GM23248 (cell line): ENCODE data around the gene MPRIP. TPM values are rescaled to one million over a fixed set of nuclear protein-coding genes. Genes with fewer than 3 reads are reported as not detected.
"Not testable (repeated sequence)": the region's sequence is repeated elsewhere in the genome, so short reads cannot be mapped to it uniquely, and the experiment has no call there.

Source experiments
- DNase-seq: peaks from one replicate; pipeline ENCODE4 v3.0.0-alpha.2; 2015
- H2AFZ ChIP-seq: fragments of 200-600 bp; sonication (generic); 2 replicates; pipeline ENCODE4 v1.6.1; 2016; ENCODE audit warnings: antibody characterized with exemption
- H3F3A ChIP-seq: fragments of 200-600 bp; sonication (generic); 2 replicates; pipeline ENCODE4 v1.6.1; 2016; ENCODE audit warnings: mild to moderate bottlenecking, antibody characterized with exemption, mixed run types; ENCODE audit not compliant: insufficient read depth
- H3K27ac ChIP-seq: fragments of 200-600 bp; sonication (generic); 2 replicates; pipeline ENCODE4 v1.5.1; 2016; ENCODE audit warnings: mild to moderate bottlenecking
- H3K27me3 ChIP-seq: fragments of 200-600 bp; sonication (generic); replicated peaks from 2 replicates; pipeline ENCODE4 v1.6.1; 2016; ENCODE audit warnings: mild to moderate bottlenecking; ENCODE audit not compliant: insufficient read depth
- H3K36me3 ChIP-seq: fragments of 200-600 bp; sonication (generic); 2 replicates; pipeline ENCODE4 v1.6.1; 2016; ENCODE audit warnings: low read depth, mild to moderate bottlenecking
- H3K4me1 ChIP-seq: fragments of 200-600 bp; sonication (generic); 2 replicates; pipeline ENCODE4 v1.6.1; 2016; ENCODE audit warnings: mild to moderate bottlenecking; ENCODE audit not compliant: insufficient read depth
- H3K4me2 ChIP-seq: fragments of 200-600 bp; sonication (generic); one replicate; pipeline ENCODE4 v1.6.1; 2016; ENCODE audit warnings: mild to moderate bottlenecking; ENCODE audit not compliant: unreplicated experiment
- H3K4me3 ChIP-seq: fragments of 200-600 bp; sonication (generic); 2 replicates; pipeline ENCODE4 v1.5.1; 2016; ENCODE audit warnings: mild to moderate bottlenecking
- H3K79me2 ChIP-seq: fragments of 200-600 bp; sonication (generic); 2 replicates; pipeline ENCODE4 v1.6.1; 2016; ENCODE audit warnings: mild to moderate bottlenecking; ENCODE audit not compliant: insufficient read depth
- H3K9ac ChIP-seq: fragments of 200-600 bp; sonication (generic); 2 replicates; pipeline ENCODE4 v1.6.1; 2016; ENCODE audit warnings: mild to moderate bottlenecking
- H3K9me2 ChIP-seq: fragments of 200-600 bp; sonication (generic); 2 replicates; pipeline ENCODE4 v1.6.1; 2016; ENCODE audit warnings: mixed run types, mild to moderate bottlenecking, moderate library complexity; ENCODE audit not compliant: insufficient read depth
- H3K9me3 ChIP-seq: fragments of 200-600 bp; sonication (generic); one replicate; pipeline ENCODE4 v1.6.1; 2017; ENCODE audit warnings: low read depth
- H4K20me1 ChIP-seq: fragments of 200-600 bp; sonication (generic); 2 replicates; pipeline ENCODE4 v1.6.0; 2016; ENCODE audit not compliant: insufficient read depth
- EZH2 ChIP-seq: fragments of 200-600 bp; sonication (generic); IDR thresholded peaks from 2 replicates; pipeline ENCODE4 v1.6.1; 2018; ENCODE audit warnings: antibody characterized with exemption, mild to moderate bottlenecking; ENCODE audit not compliant: insufficient read depth, poor library complexity, severe bottlenecking
- EZH2phosphoT487 ChIP-seq: fragments of 200-600 bp; sonication (generic); IDR thresholded peaks from 2 replicates; pipeline ENCODE4 v1.6.1; 2018; ENCODE audit warnings: antibody characterized with exemption, moderate library complexity, mild to moderate bottlenecking, low read depth; ENCODE audit not compliant: insufficient read depth
- WGBS, 2 experiments: methylation state at CpG; one replicate each; pipeline ENCODE4 v1.1.6; 2015 to 2017; ENCODE audit warnings: low lambda C conversion rate in 2 of 2, low coverage in 1 of 2; ENCODE audit errors: missing lambda C conversion rate in 2 of 2; 5-methylcytosine and 5-hydroxymethylcytosine counted together
- in situ Hi-C: fragments of 300-500 bp; cut with MboI; formaldehyde crosslinking; loops from 2 replicates; pipeline ENCODE4 v1.15.0; 2020
- polyA plus RNA-seq: library from polyadenylated mRNA; unstranded; fragments of >200 nt; fragmentation: Nextera tagmentation; extraction: Ambion mirVana; gene quantifications from 2 replicates; pipeline ENCODE4 v1.2.1, GENCODE V29; 2016
- total RNA-seq: library from RNA; depleted of rRNA; stranded (reverse); fragments of >200 nt; shearing (Covaris generic); gene quantifications from 2 replicates; pipeline ENCODE4 v1.2.3, GENCODE V29; 2014

Gene MPRIP
- total and polyA plus RNA-seq, 2 experiments from 2014 or later = 73.5 to 292 TPM

- no peak for DNase-seq
- TF ChIP-seq EZH2phosphoT487 (no peak), EZH2 (no peak)
- Histone ChIP-seq H4K20me1 (no peaks in the 10 kb centered on the region), H3K4me3 (no peak overlapping the region), H3F3A (peaks cover 49% of the 10 kb centered on the region), H2AFZ (no peak overlapping the region), H3K36me3 (peaks cover 45% of the 10 kb centered on the region), H3K4me1 (peaks cover 30% of the 10 kb centered on the region), H3K27me3 (no peaks in the 10 kb centered on the region), H3K9ac (peak overlapping the region; percentile 77), H3K9me3 (no peaks in the 10 kb centered on the region), H3K27ac (peak overlapping the region; percentile 96), H3K79me2 (peaks cover 33% of the 10 kb centered on the region), H3K4me2 (peak overlapping the region; percentile 44), H3K9me2 (no peaks in the 10 kb centered on the region)
- 70% methylated on average over 6 of the region's 6 CpGs for WGBS, 2 experiments
- in situ Hi-C loops = loop anchor here (10.0 kb wide), 1 partner anchor 62 kb away; no protein-coding TSS in a partner anchor
Measured at GRCh38 chr17:17157041-17157440, 114.8 kb downstream of the MPRIP start.

GRCh38 chr17:17158506-17158905, 116.2 kb downstream of the MPRIP start:
- in situ Hi-C loops = loop anchor here (10.0 kb wide), 1 partner anchor 64 kb away; no protein-coding TSS in a partner anchor
- 95 to 97% methylated on average over 18 to 32 of the region's 33 CpGs for WGBS, 2 experiments

GRCh38 chr17:17159571-17159970, 117.3 kb downstream of the MPRIP start:
- Histone ChIP-seq H3K27me3 (no peaks in the 10 kb centered on the region), H2AFZ (no peak overlapping the region), H3K9me2 (no peaks in the 10 kb centered on the region), H3K4me1 (peaks cover 21% of the 10 kb centered on the region), H3K4me3 (no peak overlapping the region), H3F3A (peaks cover 37% of the 10 kb centered on the region), H4K20me1 (no peaks in the 10 kb centered on the region), H3K27ac (no peak overlapping the region), H3K9ac (no peak overlapping the region), H3K9me3 (no peaks in the 10 kb centered on the region), H3K79me2 (peaks cover 46% of the 10 kb centered on the region), H3K36me3 (peaks cover 60% of the 10 kb centered on the region), H3K4me2 (no peak overlapping the region)
- no peak for TF ChIP-seq EZH2
- TF ChIP-seq EZH2phosphoT487 = no peak
- DNase-seq = no peak
- in situ Hi-C loops = loop anchor here (10.0 kb wide), 1 partner anchor 65 kb away; no protein-coding TSS in a partner anchor
- whole genome bisulfite sequencing, 2 experiments = 97 to 100% methylated on average over 4 of the region's 4 CpGs

More at GRCh38 chr17:17158506-17158905, 116.2 kb downstream of the MPRIP start:
- not testable (repeated sequence) for H3K9me2 ChIP-seq, DNase-seq, H3K27ac ChIP-seq, H3K4me3 ChIP-seq, H3K9ac ChIP-seq, H3K4me2 ChIP-seq, H3K27me3 ChIP-seq, H4K20me1 ChIP-seq, H3K9me3 ChIP-seq, H2AFZ ChIP-seq
- Histone ChIP-seq H3K79me2 (peaks cover 46% of the 10 kb centered on the region), H3K36me3 (peaks cover 59% of the 10 kb centered on the region), H3K4me1 (peaks cover 21% of the 10 kb centered on the region), H3F3A (peaks cover 39% of the 10 kb centered on the region)

GRCh38 chr17:17161121-17161520, 118.9 kb downstream of the MPRIP start:
- no peak overlapping the region for H3K4me2 ChIP-seq
- H3K4me1 ChIP-seq = peaks cover 13% of the 10 kb centered on the region
- peaks cover 48% of the 10 kb centered on the region for H3K36me3 ChIP-seq
- WGBS, 2 experiments = 94 to 98% methylated on average over 6 of the region's 6 CpGs
- no peak overlapping the region for H3K27ac ChIP-seq
- no peak overlapping the region for H3K4me3 ChIP-seq
- in situ Hi-C loops = no loop called here
- no peak for DNase-seq
- H2AFZ ChIP-seq = no peak overlapping the region
- peaks cover 37% of the 10 kb centered on the region for H3K79me2 ChIP-seq
- no peaks in the 10 kb centered on the region for H3K9me3 ChIP-seq
- H4K20me1 ChIP-seq = no peaks in the 10 kb centered on the region
- TF ChIP-seq EZH2phosphoT487 (no peak), EZH2 (no peak)
- no peaks in the 10 kb centered on the region for H3K9me2 ChIP-seq
- H3K27me3 ChIP-seq = no peaks in the 10 kb centered on the region
- peaks cover 22% of the 10 kb centered on the region for H3F3A ChIP-seq
- H3K9ac ChIP-seq = no peak overlapping the region

GRCh38 chr17:17161759-17162158, 119.5 kb downstream of the MPRIP start:
- no peak for TF ChIP-seq EZH2
- no peak for TF ChIP-seq EZH2phosphoT487
- in situ Hi-C loops = no loop called here
- Histone ChIP-seq H4K20me1 (no peaks in the 10 kb centered on the region), H3K9me3 (no peaks in the 10 kb centered on the region), H3K4me2 (no peak overlapping the region), H3K9me2 (no peaks in the 10 kb centered on the region), H3F3A (peaks cover 17% of the 10 kb centered on the region), H3K4me3 (no peak overlapping the region), H3K9ac (no peak overlapping the region), H3K79me2 (peaks cover 37% of the 10 kb centered on the region), H2AFZ (no peak overlapping the region), H3K27me3 (no peaks in the 10 kb centered on the region), H3K36me3 (peaks cover 48% of the 10 kb centered on the region), H3K4me1 (peaks cover 8% of the 10 kb centered on the region), H3K27ac (no peak overlapping the region)
- 88 to 89% methylated on average over 4 of the region's 4 CpGs for WGBS, 2 experiments
- DNase-seq = no peak
